LNCAP (cell line): ENCODE data around the gene RNF112.

Experiments
- CTCF ChIP-seq: fragments of 450-650 bp; IDR thresholded peaks from 2 replicates; pipeline ENCODE4 v1.5.1; 2017; ENCODE audit warnings: mild to moderate bottlenecking

The RNF112 gene

DNA sequence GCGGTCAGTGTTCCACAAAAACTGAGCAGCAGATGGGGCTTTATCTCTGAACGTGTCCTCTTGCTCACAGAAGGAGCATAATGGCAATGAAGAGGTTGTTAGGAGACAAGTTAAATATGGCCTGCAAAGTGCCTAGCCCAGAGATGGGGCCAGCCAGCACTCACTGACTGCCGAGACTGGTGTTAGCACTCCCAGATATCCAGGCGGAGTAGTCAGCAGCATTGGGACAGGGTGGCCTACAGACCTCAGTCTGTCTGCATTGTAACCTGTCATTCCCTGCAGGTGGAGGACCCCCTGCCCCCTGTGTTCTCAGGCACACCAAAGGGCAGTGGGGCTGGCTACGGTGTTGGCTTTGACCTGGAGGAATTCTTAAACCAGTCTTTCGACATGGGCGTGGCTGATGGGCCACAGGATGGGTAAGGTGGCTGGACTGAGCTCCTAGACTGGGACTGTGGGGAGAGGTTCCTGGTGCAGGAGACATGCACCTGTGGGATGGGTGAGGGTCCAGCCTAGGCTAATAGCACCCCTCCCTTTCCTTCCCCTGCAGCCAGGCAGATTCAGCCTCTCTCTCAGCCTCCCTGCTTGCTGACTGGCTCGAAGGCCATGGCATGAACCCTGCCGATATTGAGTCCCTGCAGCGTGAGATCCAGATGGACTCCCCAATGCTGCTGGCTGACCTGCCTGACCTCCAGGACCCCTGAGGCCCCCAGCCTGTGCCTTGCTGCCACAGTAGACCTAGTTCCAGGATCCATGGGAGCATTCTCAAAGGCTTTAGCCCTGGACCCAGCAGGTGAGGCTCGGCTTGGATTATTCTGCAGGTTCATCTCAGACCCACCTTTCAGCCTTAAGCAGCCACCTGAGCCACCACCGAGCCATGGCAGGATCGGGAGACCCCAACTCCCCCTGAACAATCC is 28.2 kb upstream of the RNF112 start:
- no peak for TF ChIP-seq CTCF

- TF ChIP-seq CTCF = no peak
Observed at GRCh38 chr17:19383681-19384470, 27.2 kb upstream of the RNF112 start.

DNA sequence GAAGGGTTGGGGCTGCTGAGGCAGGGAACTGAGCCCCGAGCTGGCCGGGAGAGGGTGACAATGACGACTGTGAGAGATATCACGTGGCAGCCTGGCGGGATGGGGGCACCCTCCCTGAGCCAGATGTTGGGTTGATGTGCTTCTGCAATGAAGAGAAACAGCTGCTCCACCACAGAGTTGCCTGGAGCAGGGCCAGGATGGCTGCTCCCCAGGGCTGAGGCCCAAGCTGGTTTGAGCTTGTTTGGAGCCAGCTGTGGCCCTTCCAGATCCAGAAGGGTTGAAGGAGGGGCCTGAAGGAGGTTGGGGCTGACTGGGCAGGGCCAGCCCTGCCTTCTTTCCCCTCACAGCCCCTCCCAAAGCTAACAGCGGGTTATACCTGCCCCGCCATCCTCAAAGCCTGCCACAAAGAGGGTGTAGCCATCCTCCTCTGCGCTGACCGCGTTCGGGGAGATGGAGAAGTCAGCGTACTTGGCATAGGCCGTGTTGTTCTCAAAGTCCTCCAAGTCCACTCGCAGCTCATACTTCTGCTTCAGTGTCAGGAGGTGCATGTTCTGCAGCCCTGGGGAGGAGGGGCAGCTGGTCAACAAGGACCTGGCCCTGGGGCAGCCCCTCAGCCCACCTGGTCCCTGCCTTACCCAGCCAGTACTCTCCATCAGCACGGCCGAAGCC is 26.2 kb upstream of the RNF112 start:
- TF ChIP-seq CTCF = no peak

DNA sequence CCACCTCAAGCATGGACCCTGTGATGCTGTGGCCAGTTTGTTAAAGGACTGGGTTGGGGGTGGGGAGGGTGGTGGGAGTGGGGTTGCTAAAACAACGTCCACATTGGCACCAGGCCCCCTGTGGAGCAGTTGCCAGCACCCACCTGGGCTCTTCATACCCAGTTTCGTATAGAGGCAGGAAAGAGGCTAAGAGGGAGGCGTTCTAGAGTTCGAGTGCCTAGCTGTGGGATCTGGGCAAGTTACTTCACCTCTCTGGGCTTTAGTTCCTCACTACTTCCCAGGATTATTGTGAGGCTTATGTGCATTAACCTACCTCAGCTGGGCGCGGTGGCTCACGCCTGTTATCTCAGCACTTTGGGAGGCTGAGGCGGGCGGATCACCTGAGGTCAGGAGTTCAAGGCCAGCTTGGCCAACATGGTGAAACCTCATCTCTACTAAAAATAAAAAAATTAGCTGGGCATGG is 25.5 kb upstream of the RNF112 start:
- TF ChIP-seq CTCF = no peak

DNA sequence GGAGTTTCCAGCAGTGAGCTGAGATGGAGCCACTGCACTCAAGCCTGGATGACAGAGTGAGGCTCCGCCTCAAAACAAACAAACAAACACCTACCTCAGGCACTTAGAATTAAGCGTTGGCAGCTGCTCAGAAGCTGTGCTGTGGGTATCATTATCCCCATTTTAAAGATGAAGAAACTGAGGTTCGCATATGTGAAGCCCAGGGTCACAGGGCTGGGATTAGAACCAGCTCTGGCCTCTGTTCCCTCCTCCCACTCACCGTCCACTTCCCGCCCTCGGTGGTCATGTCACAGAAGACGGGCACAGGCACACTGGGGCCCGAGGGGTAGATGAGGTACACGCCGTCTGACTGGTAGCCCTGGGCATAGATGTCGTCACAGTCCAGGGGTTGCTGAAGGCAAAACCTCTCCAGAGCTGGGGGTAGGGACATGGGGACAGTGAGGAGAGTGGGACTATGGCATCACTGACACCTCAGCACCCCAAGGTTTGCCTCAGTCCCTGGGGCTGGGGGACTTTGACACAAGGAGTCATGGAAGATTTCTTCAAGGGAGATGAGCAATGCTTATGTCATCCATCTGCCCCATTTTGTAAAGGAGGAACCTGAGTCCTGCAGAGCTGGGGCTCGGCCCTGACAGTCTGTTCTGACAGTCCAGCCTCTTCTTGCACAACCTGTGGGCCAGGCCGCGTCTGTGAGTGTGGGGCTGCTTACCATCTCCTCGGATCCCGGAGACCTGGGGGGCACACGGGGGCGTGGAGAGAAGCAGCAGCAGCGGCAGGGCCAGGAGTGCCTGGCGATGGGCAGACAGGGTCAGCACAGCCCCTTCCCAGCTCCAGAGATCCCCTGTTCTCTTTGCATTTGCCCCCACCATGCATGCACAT is 24.7 kb upstream of the RNF112 start:
- no peak for TF ChIP-seq CTCF

- TF ChIP-seq CTCF = no peak
Observed at GRCh38 chr17:19386974-19387920, 23.8 kb upstream of the RNF112 start, which contains the start of gene MFAP4. Gene MFAP4, minus strand, starts transcription at chr17:19387190. Its CDS starts 35 bp downstream, at chr17:19387155.
